SKM-1 (cell line): ENCODE results near the gene CA14.
A peak's percentile ranks its signal among the peaks of the same experiment; 100 is the strongest.
"Not testable (repeated sequence)": the region's sequence is repeated elsewhere in the genome, so short reads cannot be mapped to it uniquely, and the experiment has no call there.

Source experiments
- DNase-seq: peaks from one replicate; lab custom pipeline; 2025; ENCODE audit not compliant: unreplicated experiment; lab: John Stamatoyannopoulos, UW

Gene CA14

GRCh38 chr1:150280138-150280707 lies 22.6 kb downstream of the CA14 start:
- no peak for DNase-seq

GRCh38 chr1:150281221-150281757 lies 23.7 kb downstream of the CA14 start:
- peak; percentile 33 for DNase-seq

- DNase-seq, result peak; percentile 54
Observed at GRCh38 chr1:150281758-150282557, 24.4 kb downstream of the CA14 start, which contains the start of gene CIART. TSS of gene CIART (plus strand) at chr1:150282554. CDS start at chr1:150283268, 714 bp downstream.

GRCh38 chr1:150282558-150282958 lies 25.0 kb downstream of the CA14 start:
- no peak for DNase-seq

- DNase-seq, result no peak
Observed at GRCh38 chr1:150283260-150283659, 25.7 kb downstream of the CA14 start.

GRCh38 chr1:150288382-150288781 lies 30.8 kb downstream of the CA14 start:
- no peak for DNase-seq

GRCh38 chr1:150288822-150289221 lies 31.2 kb downstream of the CA14 start:
- DNase-seq, result no peak

GRCh38 chr1:150293433-150294253 lies 36.1 kb downstream of the CA14 start, which contains the start of gene MRPS21:
TSS of gene MRPS21 (plus strand) at chr1:150293861. CDS start at chr1:150294367, 506 bp downstream.
- peak; percentile 97 for DNase-seq

- no peak for DNase-seq
Observed at GRCh38 chr1:150295476-150295875, 37.9 kb downstream of the CA14 start.

GRCh38 chr1:150299716-150300115 lies 42.1 kb downstream of the CA14 start:
- DNase-seq, result no peak

GRCh38 chr1:150302338-150302737 lies 44.8 kb downstream of the CA14 start:
- DNase-seq, result no peak

- no peak for DNase-seq
Observed at GRCh38 chr1:150302902-150303301, 45.3 kb downstream of the CA14 start.

- DNase-seq, result not testable (repeated sequence)
Observed at GRCh38 chr1:150308585-150308984, 51.0 kb downstream of the CA14 start.

- DNase-seq, result no peak
Observed at GRCh38 chr1:150309758-150310508, 52.4 kb downstream of the CA14 start.

- no peak for DNase-seq
Observed at GRCh38 chr1:150311762-150312161, 54.2 kb downstream of the CA14 start.
